ENCODE results near the gene AQP12B. TPM values are rescaled to one million over a fixed set of nuclear protein-coding genes. Genes with fewer than 3 reads are reported as not detected.

AQP12B gene
- total RNA-seq, 2 experiments from 2014 or later, result not detected

DNA sequence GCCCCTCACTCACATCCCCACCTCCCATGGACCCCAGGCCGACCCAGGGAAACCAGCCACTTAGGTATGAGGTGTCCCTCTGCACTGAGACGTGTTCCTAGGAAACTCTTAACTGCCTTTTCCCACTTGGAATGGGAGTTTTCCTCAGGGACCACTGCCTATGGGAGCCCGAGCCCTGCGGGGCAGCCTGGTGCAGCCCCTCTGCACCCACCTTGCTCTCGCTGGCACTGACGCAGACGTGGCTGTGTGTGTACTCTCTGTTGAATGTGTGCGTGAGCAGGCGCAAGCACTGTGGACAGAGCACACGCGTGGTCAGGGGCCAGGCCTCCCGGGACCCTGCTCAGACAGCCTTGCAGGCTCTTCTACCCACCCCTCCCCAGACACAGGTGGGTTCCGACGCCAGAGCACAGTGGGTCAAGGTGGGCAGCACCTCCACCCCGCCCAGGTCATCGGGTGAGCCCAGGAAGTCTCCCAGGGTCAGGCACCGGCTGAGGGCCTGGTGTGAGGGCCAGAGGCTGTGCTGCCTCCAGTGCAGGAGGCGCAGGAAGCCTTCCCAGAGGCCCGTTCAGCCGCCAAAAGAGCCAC, 39.0 kb upstream of the AQP12B start:
- intact Hi-C loops (cut with DNase I, micrococcal nuclease), result no loop called here
- H3K9me3 Mint-ChIP-seq, result no peaks in the 10 kb centered on the region
- H3K4me1 ChIP-seq (ENCODE audit: insufficient read depth, low read length), result no peaks in the 10 kb centered on the region
- POLR2A ChIA-PET, result no interaction called here
- no peak overlapping the region for H3K27ac ChIP-seq (ENCODE audit: low read depth in 1 of 2, low read length in 2 of 2)
- H3K27me3 ChIP-seq (ENCODE audit: control insufficient read depth in 1 of 2, insufficient read depth in 2 of 2, low read length in 2 of 2), result no peaks in the 10 kb centered on the region
- H3K36me3 ChIP-seq (ENCODE audit: insufficient read depth, low read length), result no peaks in the 10 kb centered on the region
- H3K27me3 Mint-ChIP-seq, result no peaks in the 10 kb centered on the region
- H3K9me3 ChIP-seq (ENCODE audit: control insufficient read depth in 1 of 2, insufficient read depth in 1 of 2, low read length in 2 of 2), result peaks cover 0 to 20% of the 10 kb centered on the region in 2 experiments
- H3K4me3 Mint-ChIP-seq, result no peak overlapping the region
- CTCF ChIA-PET, result no interaction called here
- H3K36me3 Mint-ChIP-seq (ENCODE audit: low read depth), result no peaks in the 10 kb centered on the region
- DNase-seq, result no peak
- no peak for ATAC-seq (ENCODE audit: poor library complexity)
- no peak overlapping the region for H3K4me3 ChIP-seq (ENCODE audit: low read length)
- TF ChIP-seq CTCF (IDR thresholded peaks at IDR 0.05), result no peak
- no peak overlapping the region for H3K27ac Mint-ChIP-seq
- no peaks in the 10 kb centered on the region for H3K4me1 Mint-ChIP-seq (ENCODE audit: low read depth)

DNA sequence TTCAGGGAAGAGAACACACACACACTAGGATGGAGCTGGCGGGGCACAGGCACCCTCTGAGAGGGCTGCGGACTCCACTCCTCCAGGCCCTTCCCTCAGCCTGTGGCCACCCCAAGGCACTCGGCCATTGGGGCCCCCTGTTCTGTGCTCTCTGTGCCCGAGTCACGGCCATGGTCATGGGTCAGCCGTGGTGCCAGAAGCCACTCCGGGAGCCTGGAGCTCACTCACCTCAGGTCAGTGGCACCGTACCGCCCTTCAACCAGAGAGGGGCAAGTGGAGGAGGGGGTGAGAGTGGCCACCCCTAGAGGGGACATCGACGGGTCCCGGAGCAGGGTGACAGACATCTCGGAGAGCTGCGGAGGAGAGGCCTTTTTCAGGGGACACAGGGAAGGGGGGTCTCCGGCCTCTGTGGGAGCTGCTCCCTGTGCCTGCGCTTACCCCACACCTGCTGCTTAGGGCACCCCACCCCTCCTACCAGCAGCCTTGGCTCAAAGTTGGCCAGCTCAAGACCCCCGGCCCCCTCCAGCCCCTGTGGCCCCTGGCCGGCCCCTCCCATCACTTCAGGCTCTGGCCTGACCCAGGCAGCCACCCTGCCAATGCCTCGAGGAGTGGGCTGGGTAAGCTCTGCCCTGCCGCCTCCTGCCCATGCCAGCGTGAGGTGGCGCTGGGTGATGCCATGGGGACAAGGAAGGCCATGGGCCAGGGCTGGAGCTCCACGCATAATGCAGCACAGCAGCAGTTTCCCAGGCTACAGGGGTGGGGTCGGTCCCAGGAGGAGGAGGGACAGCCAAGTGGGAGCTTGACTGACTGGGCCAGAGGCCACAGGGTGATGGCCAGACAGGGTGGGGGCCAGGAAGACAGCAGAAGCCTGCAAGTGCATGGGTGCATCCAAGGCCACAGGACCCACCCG, 38.3 kb upstream of the AQP12B start:
- Histone ChIP-seq H3K4me1 (ENCODE audit: insufficient read depth, low read length) (no peaks in the 10 kb centered on the region), H3K27ac (ENCODE audit: low read depth in 1 of 2, low read length in 2 of 2) (no peak overlapping the region), H3K27me3 (ENCODE audit: control insufficient read depth in 1 of 2, insufficient read depth in 2 of 2, low read length in 2 of 2) (no peaks in the 10 kb centered on the region), H3K9me3 (ENCODE audit: control insufficient read depth in 1 of 2, insufficient read depth in 1 of 2, low read length in 2 of 2) (peaks cover 0 to 20% of the 10 kb centered on the region in 2 experiments), H3K4me3 (ENCODE audit: low read length) (no peak overlapping the region), H3K36me3 (ENCODE audit: insufficient read depth, low read length) (no peaks in the 10 kb centered on the region)
- Mint-ChIP-seq H3K4me3 (no peak overlapping the region), H3K27ac (no peak overlapping the region), H3K4me1 (ENCODE audit: low read depth) (no peaks in the 10 kb centered on the region), H3K9me3 (no peaks in the 10 kb centered on the region), H3K36me3 (ENCODE audit: low read depth) (no peaks in the 10 kb centered on the region), H3K27me3 (no peaks in the 10 kb centered on the region)
- no peak for TF ChIP-seq CTCF (IDR thresholded peaks at IDR 0.05)
- no peak for DNase-seq
- POLR2A ChIA-PET, result no interaction called here
- no peak for ATAC-seq (ENCODE audit: poor library complexity)
- intact Hi-C loops (cut with DNase I, micrococcal nuclease), result no loop called here
- CTCF ChIA-PET, result no interaction called here

- no peak overlapping the region for H3K27ac ChIP-seq (ENCODE audit: low read depth in 1 of 2, low read length in 2 of 2)
- ATAC-seq (ENCODE audit: poor library complexity) (no peak), DNase-seq (no peak)
- H3K4me1 ChIP-seq (ENCODE audit: insufficient read depth, low read length), result no peaks in the 10 kb centered on the region
- peaks cover 0 to 20% of the 10 kb centered on the region in 2 experiments for H3K9me3 ChIP-seq (ENCODE audit: control insufficient read depth in 1 of 2, insufficient read depth in 1 of 2, low read length in 2 of 2)
- ChIA-PET CTCF (no interaction called here), POLR2A (no interaction called here)
- Mint-ChIP-seq H3K27me3 (no peaks in the 10 kb centered on the region), H3K4me1 (ENCODE audit: low read depth) (no peaks in the 10 kb centered on the region), H3K4me3 (no peak overlapping the region), H3K36me3 (ENCODE audit: low read depth) (no peaks in the 10 kb centered on the region), H3K9me3 (no peaks in the 10 kb centered on the region), H3K27ac (no peak overlapping the region)
- intact Hi-C loops (cut with DNase I, micrococcal nuclease), result loop anchor here in 1 of 2 experiments (10.0 kb wide), 1 partner anchor 55 kb away; no protein-coding TSS in a partner anchor
- no peaks in the 10 kb centered on the region for H3K36me3 ChIP-seq (ENCODE audit: insufficient read depth, low read length)
- H3K4me3 ChIP-seq (ENCODE audit: low read length), result no peak overlapping the region
- TF ChIP-seq CTCF (IDR thresholded peaks at IDR 0.05), result no peak
- H3K27me3 ChIP-seq (ENCODE audit: control insufficient read depth in 1 of 2, insufficient read depth in 2 of 2, low read length in 2 of 2), result no peaks in the 10 kb centered on the region
Observed at GRCh38 chr2:240719676-240720545, 37.2 kb upstream of the AQP12B start.

Measured in CD4-positive, alpha-beta T cell (primary cell).